Stimulated activated CD4-positive, alpha-beta T cell treated with anti-CD3 and anti-CD28 coated beads, Interleukin-1b, Interleukin-23, amount 100 ng/mL, for 1 hour (primary cell): Measurements from ENCODE around the gene ASCC3.

ENCODE experiments used
- DNase-seq, 2 donors: peaks; one replicate each; pipeline ENCODE4 v3.0.0-alpha.2; 2020; ENCODE audit warnings: low read depth in 2 of 2

The ASCC3 gene

GRCh38 chr6:100730001-100730980, 150.8 kb downstream of the ASCC3 start:
- DNase-seq, result no peak

DNA sequence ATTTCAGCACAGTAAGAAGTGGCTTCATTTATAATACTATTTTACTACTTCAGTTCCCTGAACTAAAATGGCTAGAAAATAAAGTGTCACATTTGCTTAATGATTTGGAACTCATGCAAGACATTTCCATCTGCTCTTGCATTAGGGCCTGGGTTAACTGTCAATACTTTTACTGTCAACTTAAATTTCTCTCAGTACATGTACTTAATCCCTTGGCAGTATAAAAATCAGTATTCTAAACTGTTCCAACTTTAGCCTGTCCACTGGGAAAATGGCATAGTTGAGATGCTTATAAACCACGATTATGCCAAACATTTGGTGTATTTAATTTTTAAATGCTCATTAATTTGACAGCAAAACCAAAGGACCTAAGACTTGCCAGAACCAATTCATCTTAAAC, 154.5 kb downstream of the ASCC3 start:
- no peak for DNase-seq

- DNase-seq, result no peak
Measured at GRCh38 chr6:100724696-100725095, 156.4 kb downstream of the ASCC3 start.

GRCh38 chr6:100724222-100724621, 156.9 kb downstream of the ASCC3 start:
- DNase-seq, result no peak

- DNase-seq, result no peak
Measured at GRCh38 chr6:100721256-100721655, 159.9 kb downstream of the ASCC3 start.

DNA sequence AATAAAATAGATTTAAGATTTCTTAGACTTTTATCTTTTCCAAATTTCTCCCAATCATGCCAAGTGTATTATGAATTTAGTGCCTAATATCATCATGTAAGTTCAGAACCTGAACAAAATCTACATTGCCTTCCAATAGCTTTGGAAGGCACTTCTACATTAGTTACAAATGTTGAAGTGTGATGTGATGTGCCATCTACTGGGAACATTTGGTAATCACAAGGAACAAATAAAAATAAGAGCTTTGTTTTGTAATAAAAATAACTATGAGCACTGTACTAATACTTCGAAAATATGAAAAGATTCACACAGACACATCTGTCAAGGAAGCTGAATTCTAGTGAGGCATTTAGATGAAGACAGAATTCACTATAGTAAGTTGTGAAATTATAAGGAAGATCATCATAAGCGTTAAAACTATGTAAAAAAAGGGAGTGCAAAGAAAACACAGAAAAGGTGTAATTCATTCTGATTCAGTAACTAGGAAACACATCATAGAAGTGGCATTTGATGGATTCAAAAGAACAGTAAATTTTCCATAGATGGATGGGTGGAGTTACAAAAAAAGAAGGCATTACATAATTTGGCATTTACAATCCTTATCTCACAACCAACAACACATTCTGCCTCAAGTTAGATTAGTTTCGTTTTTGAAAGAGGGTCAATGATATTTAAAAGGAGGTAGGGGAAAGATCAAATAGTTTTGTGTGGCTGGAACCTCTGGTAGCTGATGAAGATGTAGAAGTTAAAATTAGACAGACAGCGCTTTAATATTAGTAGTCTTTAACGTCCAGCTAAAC, 161.0 kb downstream of the ASCC3 start:
- no peak for DNase-seq

DNA sequence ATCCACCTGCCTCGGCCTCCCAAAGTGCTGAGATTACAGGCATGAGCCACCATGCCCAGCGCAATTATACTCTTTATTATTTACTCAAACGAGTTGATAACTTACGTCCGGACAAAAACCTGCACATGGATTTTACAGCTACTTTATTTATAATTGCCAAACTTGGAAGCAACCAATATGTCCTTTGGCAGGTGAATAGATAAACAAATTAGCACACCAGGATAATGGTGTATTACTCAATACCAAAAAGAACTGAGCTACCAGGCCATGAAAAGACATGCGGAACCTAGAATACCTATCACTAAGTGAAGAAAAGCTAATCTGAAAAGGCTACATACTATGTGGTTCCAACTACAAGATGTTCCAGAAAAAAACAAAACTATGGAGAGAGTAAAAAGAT, 168.1 kb downstream of the ASCC3 start:
- DNase-seq, result no peak

- DNase-seq, result no peak
Measured at GRCh38 chr6:100706491-100706890, 174.6 kb downstream of the ASCC3 start.

DNA sequence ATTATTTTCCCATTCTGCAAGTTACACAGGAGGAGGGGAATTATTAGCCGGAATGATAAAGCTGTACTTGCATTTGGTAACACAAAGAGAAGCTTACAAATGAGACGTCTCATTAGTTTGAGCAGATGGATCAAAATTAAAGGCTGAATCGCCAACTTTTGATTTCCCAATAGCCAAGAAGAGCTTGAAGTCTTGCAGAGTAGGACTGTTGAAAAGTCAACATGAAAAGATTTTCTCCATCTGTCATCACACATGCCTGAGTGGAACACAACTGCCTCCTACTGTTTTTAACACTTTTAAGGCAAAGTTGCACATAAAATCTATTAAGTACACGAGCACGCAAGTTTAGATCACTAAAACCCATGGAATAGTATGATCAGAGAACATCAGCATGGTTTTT, 176.2 kb downstream of the ASCC3 start:
- DNase-seq, result no peak

DNA sequence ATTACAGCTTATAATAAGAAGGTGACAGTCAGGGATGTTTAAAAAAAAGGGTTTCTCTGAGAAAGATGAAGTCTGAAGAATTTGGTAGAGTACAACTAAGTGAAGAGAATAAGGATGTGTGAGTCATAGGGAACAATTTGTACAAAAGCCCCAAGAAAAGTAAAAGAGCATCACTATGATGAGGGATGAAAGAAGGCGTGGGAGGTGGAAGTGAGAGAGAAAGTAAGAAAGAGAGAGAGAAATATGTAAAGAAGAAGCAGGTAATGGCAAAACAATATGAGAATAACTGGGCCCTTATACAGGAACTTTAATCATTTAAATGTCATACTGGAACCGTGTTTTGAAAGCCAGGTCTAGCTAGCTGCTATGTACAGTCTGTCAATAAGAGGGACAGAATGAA, 179.4 kb downstream of the ASCC3 start:
- no peak for DNase-seq

- DNase-seq, result no peak
Measured at GRCh38 chr6:100700009-100700408, 181.1 kb downstream of the ASCC3 start.

DNA sequence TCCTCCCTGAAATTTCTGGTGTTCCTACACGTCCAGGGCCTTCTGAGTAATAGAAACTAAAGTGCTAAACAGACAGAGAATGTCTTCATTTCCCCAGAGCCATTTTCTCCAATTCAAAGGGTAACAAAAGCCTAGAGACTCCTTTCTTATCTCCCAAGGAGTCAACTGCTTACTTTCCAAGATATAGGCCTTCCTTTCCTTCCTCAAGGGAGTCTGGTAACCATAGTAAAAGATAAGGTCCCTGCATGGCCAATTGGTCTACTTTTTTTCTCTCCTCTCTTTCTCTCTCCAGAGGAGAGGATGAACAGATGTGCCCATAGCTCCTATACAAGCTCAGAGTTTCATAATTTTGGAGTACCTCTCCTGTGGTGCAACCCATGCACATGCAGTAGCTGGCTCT, 185.7 kb downstream of the ASCC3 start:
- no peak for DNase-seq

- no peak for DNase-seq
Measured at GRCh38 chr6:100693249-100693927, 187.7 kb downstream of the ASCC3 start.

GRCh38 chr6:100691972-100692371, 189.2 kb downstream of the ASCC3 start:
- no peak for DNase-seq

GRCh38 chr6:100686216-100686615, 194.9 kb downstream of the ASCC3 start:
- DNase-seq, result no peak

- no peak for DNase-seq
Measured at GRCh38 chr6:100685747-100686146, 195.4 kb downstream of the ASCC3 start.

DNA sequence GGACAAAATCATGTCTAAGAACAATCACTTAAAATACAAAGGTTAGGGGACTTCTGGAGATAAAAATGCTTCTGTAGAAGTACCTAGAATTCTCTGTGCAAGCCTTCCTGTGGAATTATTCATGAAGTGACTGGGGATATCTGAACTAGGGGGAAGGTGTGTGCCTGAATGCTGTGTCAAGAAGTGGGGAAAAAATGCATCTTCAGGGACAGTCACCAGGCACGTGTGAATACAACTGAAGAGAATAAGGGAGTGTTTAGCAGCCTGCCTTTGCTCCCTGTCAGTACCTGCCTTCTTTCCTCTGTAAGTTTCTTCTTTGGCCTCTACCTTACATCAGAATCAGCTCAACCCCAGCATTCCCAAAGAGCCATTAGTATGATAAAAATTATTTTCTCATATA, 201.0 kb downstream of the ASCC3 start:
- DNase-seq, result no peak

DNA sequence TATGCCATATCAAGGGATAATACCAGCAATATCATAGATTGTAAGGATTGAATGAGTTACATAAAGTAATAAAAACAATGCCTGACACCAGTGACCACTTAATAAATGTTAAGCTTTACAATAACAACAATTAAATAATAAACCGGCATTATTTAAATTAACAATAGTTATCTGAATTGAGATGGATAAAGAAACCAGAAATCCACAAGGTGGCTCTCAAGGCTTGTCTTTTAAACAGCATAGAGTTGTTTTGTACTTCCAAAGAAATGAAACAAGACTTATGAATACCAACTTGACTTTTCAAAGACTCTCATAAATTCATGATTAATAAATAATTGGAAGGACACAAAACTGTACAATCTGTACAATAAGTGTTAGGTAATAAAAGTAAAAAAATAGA, 203.1 kb downstream of the ASCC3 start:
- no peak for DNase-seq

- DNase-seq, result no peak
Measured at GRCh38 chr6:100677240-100677639, 203.9 kb downstream of the ASCC3 start.

GRCh38 chr6:100673641-100674040, 207.5 kb downstream of the ASCC3 start:
- no peak for DNase-seq

DNA sequence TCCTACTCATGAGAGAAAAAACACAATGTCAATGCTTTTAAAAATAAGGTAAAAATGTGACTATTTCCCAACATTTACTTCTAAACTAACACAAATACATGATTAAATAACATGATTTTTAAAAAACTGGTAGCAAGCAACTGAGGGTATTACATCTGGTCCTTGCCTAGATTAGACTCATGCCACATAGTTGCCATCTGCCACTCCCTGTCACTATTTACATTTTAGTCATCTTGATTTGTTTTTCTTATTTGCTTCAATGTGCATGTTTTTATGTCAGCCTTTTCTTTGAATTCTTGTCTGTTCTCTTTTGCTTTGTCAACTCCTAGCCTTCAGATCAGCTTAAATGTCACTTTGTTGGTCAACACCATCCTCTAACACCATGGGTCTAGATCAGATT, 209.4 kb downstream of the ASCC3 start:
- DNase-seq, result no peak

GRCh38 chr6:100670056-100670455, 211.1 kb downstream of the ASCC3 start:
- no peak for DNase-seq
